H1 (cell line): ENCODE results near the gene DDX51.

ENCODE experiments used
- ASH2L ChIP-seq: fragments of 200-600, 300-600 bp; sonication (generic); IDR thresholded peaks from one replicate; pipeline ENCODE4 v1.7.1; 2017; ENCODE audit warnings: low read length
- CBX5 ChIP-seq: fragments of 300-800, 300-1000 bp; sonication (generic); IDR thresholded peaks from 2 replicates; pipeline ENCODE4 v1.7.1; 2016; ENCODE audit warnings: antibody characterized with exemption, low read length, low read depth
- CHD2 ChIP-seq: IDR thresholded peaks from 2 replicates; pipeline ENCODE4 v1.6.1; 2012; ENCODE audit warnings: low read length, improper control_type of control experiment
- EZH2 ChIP-seq: fragments of 200-600 bp; sonication (generic); IDR thresholded peaks from 2 replicates; pipeline ENCODE4 v1.7.1; 2012; ENCODE audit warnings: low read depth, mild to moderate bottlenecking, moderate library complexity, low read length, inconsistent platforms; ENCODE audit not compliant: severe bottlenecking
- POLR2A ChIP-seq, 2 experiments: IDR thresholded peaks; 1 replicate in 1 of 2; 2 replicates in 1 of 2; pipeline ENCODE4 v1.6.1; 2011; ENCODE audit warnings: low read depth in 2 of 2, low read length in 2 of 2, mild to moderate bottlenecking in 2 of 2; ENCODE audit errors: control extremely low read depth in 1 of 2
- SP1 ChIP-seq: IDR thresholded peaks from 2 replicates; pipeline ENCODE4 v1.6.1; 2011; ENCODE audit warnings: low read depth, low read length
- TAF1 ChIP-seq: IDR thresholded peaks from 2 replicates; pipeline ENCODE4 v1.6.1; 2011; ENCODE audit warnings: mild to moderate bottlenecking, low read depth, low read length
- TF ChIP-seq, protein P1 (sequence below): IDR thresholded peaks from 2 replicates; pipeline ENCODE4 v1.6.1; 2012; ENCODE audit warnings: low read length, inconsistent platforms

GRCh38 chr12:132156573-132157325, 12.6 kb upstream of the DDX51 start:
- no peak for TF ChIP-seq CBX5
- TF ChIP-seq, protein P1, sequence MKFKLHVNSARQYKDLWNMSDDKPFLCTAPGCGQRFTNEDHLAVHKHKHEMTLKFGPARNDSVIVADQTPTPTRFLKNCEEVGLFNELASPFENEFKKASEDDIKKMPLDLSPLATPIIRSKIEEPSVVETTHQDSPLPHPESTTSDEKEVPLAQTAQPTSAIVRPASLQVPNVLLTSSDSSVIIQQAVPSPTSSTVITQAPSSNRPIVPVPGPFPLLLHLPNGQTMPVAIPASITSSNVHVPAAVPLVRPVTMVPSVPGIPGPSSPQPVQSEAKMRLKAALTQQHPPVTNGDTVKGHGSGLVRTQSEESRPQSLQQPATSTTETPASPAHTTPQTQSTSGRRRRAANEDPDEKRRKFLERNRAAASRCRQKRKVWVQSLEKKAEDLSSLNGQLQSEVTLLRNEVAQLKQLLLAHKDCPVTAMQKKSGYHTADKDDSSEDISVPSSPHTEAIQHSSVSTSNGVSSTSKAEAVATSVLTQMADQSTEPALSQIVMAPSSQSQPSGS: no peak
- TF ChIP-seq EZH2: no peak
- no peak for TF ChIP-seq POLR2A (IDR thresholded peaks at IDR 0.05; ENCODE audit: control extremely low read depth in 1 of 2, low read depth in 2 of 2, low read length in 2 of 2)
- no peak for TF ChIP-seq ASH2L
- no peak for TF ChIP-seq CHD2
- TF ChIP-seq SP1: no peak
- no peak for TF ChIP-seq TAF1
